ENCODE measurements around the gene SIK3. TPM values are rescaled to one million over a fixed set of nuclear protein-coding genes. Genes with fewer than 3 reads are reported as not detected.

SIK3 gene
- total and polyA plus RNA-seq, 4 donors: 33.8 to 61.6 (median 51.8) TPM

- H3K4me1 ChIP-seq (ENCODE audit: control insufficient read depth, insufficient read depth, low read length): no peaks in the 10 kb centered on the region
- no peak for DNase-seq (ENCODE audit: low read depth in 4 of 6, low spot score in 6 of 6)
- no peaks in the 10 kb centered on the region for H3K9me3 ChIP-seq (ENCODE audit: control insufficient read depth, insufficient read depth, low read length)
- H3K27me3 ChIP-seq (ENCODE audit: control insufficient read depth, insufficient read depth, low read length): no peaks in the 10 kb centered on the region
- no peak overlapping the region for H3K27ac ChIP-seq (ENCODE audit: low read depth, low read length)
- no peak overlapping the region for H3K4me3 ChIP-seq (ENCODE audit: low read depth, low read length)
- WGBS (ENCODE audit: insufficient coverage): no CpG with 5 or more reads among the region's 2 CpGs
- H3K36me3 ChIP-seq (ENCODE audit: control insufficient read depth, insufficient read depth, low read length): no peaks in the 10 kb centered on the region
These were observed 187.8 kb downstream of the SIK3 start for GRCh38 chr11:116910378-116910777.

GRCh38 chr11:116909245-116909644 lies 189.0 kb downstream of the SIK3 start:
- DNase-seq (ENCODE audit: low read depth in 4 of 6, low spot score in 6 of 6): no peak
- no peak overlapping the region for H3K27ac ChIP-seq (ENCODE audit: low read depth, low read length)
- H3K27me3 ChIP-seq (ENCODE audit: control insufficient read depth, insufficient read depth, low read length): no peaks in the 10 kb centered on the region
- no peaks in the 10 kb centered on the region for H3K4me1 ChIP-seq (ENCODE audit: control insufficient read depth, insufficient read depth, low read length)
- H3K9me3 ChIP-seq (ENCODE audit: control insufficient read depth, insufficient read depth, low read length): no peaks in the 10 kb centered on the region
- no peak overlapping the region for H3K4me3 ChIP-seq (ENCODE audit: low read depth, low read length)
- H3K36me3 ChIP-seq (ENCODE audit: control insufficient read depth, insufficient read depth, low read length): no peaks in the 10 kb centered on the region
- no CpG with 5 or more reads among the region's 1 CpG for WGBS (ENCODE audit: insufficient coverage)

- H3K4me1 ChIP-seq (ENCODE audit: control insufficient read depth, insufficient read depth, low read length): no peaks in the 10 kb centered on the region
- no peaks in the 10 kb centered on the region for H3K36me3 ChIP-seq (ENCODE audit: control insufficient read depth, insufficient read depth, low read length)
- 76% methylated on average over 4 of the region's 6 CpGs for WGBS (ENCODE audit: insufficient coverage)
- H3K27ac ChIP-seq (ENCODE audit: low read depth, low read length): no peak overlapping the region
- H3K9me3 ChIP-seq (ENCODE audit: control insufficient read depth, insufficient read depth, low read length): no peaks in the 10 kb centered on the region
- H3K27me3 ChIP-seq (ENCODE audit: control insufficient read depth, insufficient read depth, low read length): no peaks in the 10 kb centered on the region
- no peak for DNase-seq (ENCODE audit: low read depth in 4 of 6, low spot score in 6 of 6)
- H3K4me3 ChIP-seq (ENCODE audit: low read depth, low read length): no peak overlapping the region
These were observed 191.7 kb downstream of the SIK3 start for GRCh38 chr11:116906479-116906878.

- H3K9me3 ChIP-seq (ENCODE audit: control insufficient read depth, insufficient read depth, low read length): no peaks in the 10 kb centered on the region
- no peak overlapping the region for H3K27ac ChIP-seq (ENCODE audit: low read depth, low read length)
- no peaks in the 10 kb centered on the region for H3K36me3 ChIP-seq (ENCODE audit: control insufficient read depth, insufficient read depth, low read length)
- DNase-seq (ENCODE audit: low read depth in 4 of 6, low spot score in 6 of 6): no peak
- no peak overlapping the region for H3K4me3 ChIP-seq (ENCODE audit: low read depth, low read length)
- peaks cover 4% of the 10 kb centered on the region for H3K4me1 ChIP-seq (ENCODE audit: control insufficient read depth, insufficient read depth, low read length)
- no CpG with 5 or more reads among the region's 1 CpG for WGBS (ENCODE audit: insufficient coverage)
- no peaks in the 10 kb centered on the region for H3K27me3 ChIP-seq (ENCODE audit: control insufficient read depth, insufficient read depth, low read length)
These were observed 195.1 kb downstream of the SIK3 start for GRCh38 chr11:116903090-116903489.

GRCh38 chr11:116901964-116902688 lies 196.1 kb downstream of the SIK3 start:
- WGBS (ENCODE audit: insufficient coverage): no CpG with 5 or more reads among the region's 2 CpGs
- Histone ChIP-seq H3K36me3 (ENCODE audit: control insufficient read depth, insufficient read depth, low read length) (no peaks in the 10 kb centered on the region), H3K4me1 (ENCODE audit: control insufficient read depth, insufficient read depth, low read length) (peaks cover 4% of the 10 kb centered on the region), H3K4me3 (ENCODE audit: low read depth, low read length) (no peak overlapping the region), H3K27me3 (ENCODE audit: control insufficient read depth, insufficient read depth, low read length) (no peaks in the 10 kb centered on the region), H3K27ac (ENCODE audit: low read depth, low read length) (no peak overlapping the region), H3K9me3 (ENCODE audit: control insufficient read depth, insufficient read depth, low read length) (no peaks in the 10 kb centered on the region)
- DNase-seq (ENCODE audit: low read depth in 4 of 6, low spot score in 6 of 6): no peak

GRCh38 chr11:116901211-116901610 lies 197.0 kb downstream of the SIK3 start:
- DNase-seq (ENCODE audit: low read depth in 4 of 6, low spot score in 6 of 6): no peak
- no peaks in the 10 kb centered on the region for H3K27me3 ChIP-seq (ENCODE audit: control insufficient read depth, insufficient read depth, low read length)
- WGBS (ENCODE audit: insufficient coverage): no CpG with 5 or more reads among the region's 3 CpGs
- no peaks in the 10 kb centered on the region for H3K9me3 ChIP-seq (ENCODE audit: control insufficient read depth, insufficient read depth, low read length)
- H3K4me3 ChIP-seq (ENCODE audit: low read depth, low read length): no peak overlapping the region
- peaks cover 7% of the 10 kb centered on the region for H3K36me3 ChIP-seq (ENCODE audit: control insufficient read depth, insufficient read depth, low read length)
- no peak overlapping the region for H3K27ac ChIP-seq (ENCODE audit: low read depth, low read length)
- H3K4me1 ChIP-seq (ENCODE audit: control insufficient read depth, insufficient read depth, low read length): peaks cover 4% of the 10 kb centered on the region

- DNase-seq (ENCODE audit: low read depth in 4 of 6, low spot score in 6 of 6): no peak
- Histone ChIP-seq H3K27ac (ENCODE audit: low read depth, low read length) (no peak overlapping the region), H3K9me3 (ENCODE audit: control insufficient read depth, insufficient read depth, low read length) (no peaks in the 10 kb centered on the region), H3K4me1 (ENCODE audit: control insufficient read depth, insufficient read depth, low read length) (peaks cover 2% of the 10 kb centered on the region), H3K36me3 (ENCODE audit: control insufficient read depth, insufficient read depth, low read length) (peaks cover 24% of the 10 kb centered on the region), H3K27me3 (ENCODE audit: control insufficient read depth, insufficient read depth, low read length) (no peaks in the 10 kb centered on the region), H3K4me3 (ENCODE audit: low read depth, low read length) (no peak overlapping the region)
- WGBS (ENCODE audit: insufficient coverage): 97% methylated on average over 7 of the region's 8 CpGs
These were observed 202.0 kb downstream of the SIK3 start for GRCh38 chr11:116896211-116896610.

GRCh38 chr11:116895048-116895757 lies 203.0 kb downstream of the SIK3 start:
- Histone ChIP-seq H3K36me3 (ENCODE audit: control insufficient read depth, insufficient read depth, low read length) (peaks cover 26% of the 10 kb centered on the region), H3K9me3 (ENCODE audit: control insufficient read depth, insufficient read depth, low read length) (no peaks in the 10 kb centered on the region), H3K4me3 (ENCODE audit: low read depth, low read length) (no peak overlapping the region), H3K27me3 (ENCODE audit: control insufficient read depth, insufficient read depth, low read length) (no peaks in the 10 kb centered on the region), H3K27ac (ENCODE audit: low read depth, low read length) (no peak overlapping the region), H3K4me1 (ENCODE audit: control insufficient read depth, insufficient read depth, low read length) (no peaks in the 10 kb centered on the region)
- peak in 1 of 6 donors; percentile 17 for DNase-seq (ENCODE audit: low read depth in 4 of 6, low spot score in 6 of 6)
- 30% methylated on average over 8 of the region's 11 CpGs for WGBS (ENCODE audit: insufficient coverage)

- Histone ChIP-seq H3K27me3 (ENCODE audit: control insufficient read depth, insufficient read depth, low read length) (no peaks in the 10 kb centered on the region), H3K4me3 (ENCODE audit: low read depth, low read length) (no peak overlapping the region), H3K4me1 (ENCODE audit: control insufficient read depth, insufficient read depth, low read length) (no peaks in the 10 kb centered on the region), H3K27ac (ENCODE audit: low read depth, low read length) (no peak overlapping the region), H3K36me3 (ENCODE audit: control insufficient read depth, insufficient read depth, low read length) (peaks cover 26% of the 10 kb centered on the region), H3K9me3 (ENCODE audit: control insufficient read depth, insufficient read depth, low read length) (no peaks in the 10 kb centered on the region)
- WGBS (ENCODE audit: insufficient coverage): 100% methylated on average over 2 of the region's 2 CpGs
- no peak for DNase-seq (ENCODE audit: low read depth in 4 of 6, low spot score in 6 of 6)
These were observed 204.3 kb downstream of the SIK3 start for GRCh38 chr11:116893906-116894305.

- WGBS (ENCODE audit: insufficient coverage): 85% methylated on average over 2 of the region's 3 CpGs
- peaks cover 26% of the 10 kb centered on the region for H3K36me3 ChIP-seq (ENCODE audit: control insufficient read depth, insufficient read depth, low read length)
- H3K27me3 ChIP-seq (ENCODE audit: control insufficient read depth, insufficient read depth, low read length): no peaks in the 10 kb centered on the region
- no peaks in the 10 kb centered on the region for H3K4me1 ChIP-seq (ENCODE audit: control insufficient read depth, insufficient read depth, low read length)
- H3K9me3 ChIP-seq (ENCODE audit: control insufficient read depth, insufficient read depth, low read length): no peaks in the 10 kb centered on the region
- no peak for DNase-seq (ENCODE audit: low read depth in 4 of 6, low spot score in 6 of 6)
- no peak overlapping the region for H3K4me3 ChIP-seq (ENCODE audit: low read depth, low read length)
- no peak overlapping the region for H3K27ac ChIP-seq (ENCODE audit: low read depth, low read length)
These were observed 204.8 kb downstream of the SIK3 start for GRCh38 chr11:116893437-116893836.
